Tibial artery (tissue), 4 donors: Measurements from ENCODE around the gene SND1.

Experiments used
- DNase-seq, 2 donors: peaks; one replicate each; pipeline ENCODE4 v3.0.0-alpha.2; 2019
- H3K27ac ChIP-seq, 2 donors: fragments of 200-600 bp; sonication (generic) in 1 of 2; 1 replicate in 1 of 2; 2 replicates in 1 of 2; pipeline ENCODE4 v1.5.1; 2018 to 2019; ENCODE audit warnings: mild to moderate bottlenecking in 1 of 2
- H3K27me3 ChIP-seq, 2 donors: fragments of 200-600 bp; sonication (generic) in 1 of 2; one replicate each; pipeline versions ENCODE4 v1.5.1 to v1.6.0; 2016 to 2019
- H3K36me3 ChIP-seq, 3 donors: fragments of 200-600 bp; sonication (generic) in 2 of 3; one replicate each; pipeline ENCODE4 v1.5.1; 2016 to 2019; ENCODE audit warnings: mild to moderate bottlenecking in 2 of 3
- H3K4me1 ChIP-seq, 4 donors: fragments of 200-600 bp; sonication (generic) in 2 of 4; 1 replicate in 3 of 4; 2 replicates in 1 of 4; pipeline ENCODE4 v1.5.1; 2016 to 2019
- H3K4me3 ChIP-seq, 2 donors: fragments of 200-600 bp; sonication (generic) in 1 of 2; 1 replicate in 1 of 2; 2 replicates in 1 of 2; pipeline ENCODE4 v1.5.1; 2018 to 2019; ENCODE audit warnings: mild to moderate bottlenecking in 2 of 2
- H3K9me3 ChIP-seq, 3 donors: fragments of 200-600 bp; sonication (generic) in 1 of 3; one replicate each; pipeline ENCODE4 v1.5.1; 2016 to 2019
- CTCF ChIP-seq, 2 experiments: fragments of 200-600 bp in 1 of 2; fragments of 450-650 bp in 1 of 2; IDR thresholded peaks; one replicate each; pipeline ENCODE4 v1.5.1; 2017 to 2019; ENCODE audit warnings: antibody characterized with exemption in 2 of 2, mild to moderate bottlenecking in 1 of 2, moderate library complexity in 1 of 2
- intact Hi-C: fragments of 100-400 bp; cut with DNase I; formaldehyde crosslinking; loops from one replicate; pipeline ENCODE4 v1.15.0; 2023; ENCODE audit warnings: low total_unique reads

SND1 gene

GRCh38 chr7:128122576-128123290, 470.7 kb downstream of the SND1 start:
- DNase-seq = peak in 1 of 2 donors; percentile 37
- Histone ChIP-seq H3K36me3 (no peaks in the 10 kb centered on the region), H3K27ac (no peak overlapping the region), H3K4me1 (no peaks in the 10 kb centered on the region), H3K4me3 (no peak overlapping the region), H3K9me3 (no peaks in the 10 kb centered on the region), H3K27me3 (peaks cover 0 to 33% of the 10 kb centered on the region in 2 donors)
- intact Hi-C loops = no loop called here
- TF ChIP-seq CTCF (IDR thresholded peaks at IDR 0.05) = no peak

GRCh38 chr7:128123291-128124037, 471.5 kb downstream of the SND1 start:
- peak in 1 of 2 donors; percentile 27 for DNase-seq
- no peaks in the 10 kb centered on the region for H3K4me1 ChIP-seq
- TF ChIP-seq CTCF (IDR thresholded peaks at IDR 0.05) = no peak
- intact Hi-C loops = no loop called here
- H3K27me3 ChIP-seq = peaks cover 0 to 33% of the 10 kb centered on the region in 2 donors
- no peaks in the 10 kb centered on the region for H3K36me3 ChIP-seq
- H3K27ac ChIP-seq = no peak overlapping the region
- no peak overlapping the region for H3K4me3 ChIP-seq
- H3K9me3 ChIP-seq = no peaks in the 10 kb centered on the region

- no peak for TF ChIP-seq CTCF (IDR thresholded peaks at IDR 0.05)
- Histone ChIP-seq H3K4me3 (no peak overlapping the region), H3K9me3 (no peaks in the 10 kb centered on the region), H3K4me1 (no peaks in the 10 kb centered on the region), H3K27ac (no peak overlapping the region), H3K27me3 (peaks cover 0 to 32% of the 10 kb centered on the region in 2 donors), H3K36me3 (no peaks in the 10 kb centered on the region)
- intact Hi-C loops = no loop called here
- no peak for DNase-seq
Measured at GRCh38 chr7:128124786-128125185, 472.8 kb downstream of the SND1 start.

- intact Hi-C loops = no loop called here
- TF ChIP-seq CTCF (IDR thresholded peaks at IDR 0.05) = no peak
- H3K4me1 ChIP-seq = no peaks in the 10 kb centered on the region
- H3K27me3 ChIP-seq = peaks cover 0 to 39% of the 10 kb centered on the region in 2 donors
- H3K9me3 ChIP-seq = no peaks in the 10 kb centered on the region
- no peak overlapping the region for H3K27ac ChIP-seq
- H3K4me3 ChIP-seq = no peak overlapping the region
- H3K36me3 ChIP-seq = no peaks in the 10 kb centered on the region
- no peak for DNase-seq
Measured at GRCh38 chr7:128125816-128126215, 473.8 kb downstream of the SND1 start.

- H3K36me3 ChIP-seq = no peaks in the 10 kb centered on the region
- H3K4me3 ChIP-seq = no peak overlapping the region
- TF ChIP-seq CTCF (IDR thresholded peaks at IDR 0.05) = no peak
- no peaks in the 10 kb centered on the region for H3K9me3 ChIP-seq
- H3K27ac ChIP-seq = no peak overlapping the region
- no peaks in the 10 kb centered on the region for H3K4me1 ChIP-seq
- H3K27me3 ChIP-seq = peaks cover 0 to 48% of the 10 kb centered on the region in 2 donors
- intact Hi-C loops = no loop called here
- no peak for DNase-seq
Measured at GRCh38 chr7:128128401-128128800, 476.4 kb downstream of the SND1 start.
